MM.1S (cell line): ENCODE measurements around the gene FAM120B.

Experiments
- DNase-seq: peaks from one replicate; pipeline ENCODE4 v3.0.0-alpha.2; 2015
- H2AFZ ChIP-seq: fragments of 300-600 bp; sonication (generic); 2 replicates; pipeline ENCODE4 v1.6.0; 2016; ENCODE audit warnings: antibody characterized with exemption, low read length
- H3F3A ChIP-seq: fragments of 300-600 bp; sonication (generic); 2 replicates; pipeline ENCODE4 v1.6.1; 2016; ENCODE audit warnings: mild to moderate bottlenecking, antibody characterized with exemption, low read length, moderate library complexity, mixed read lengths; ENCODE audit not compliant: insufficient read depth
- H3K27ac ChIP-seq: fragments of 300-600 bp; sonication (generic); 2 replicates; pipeline ENCODE4 v1.5.1; 2016; ENCODE audit warnings: mild to moderate bottlenecking, low read length
- H3K27me3 ChIP-seq: fragments of 300-600 bp; sonication (generic); replicated peaks from 2 replicates; pipeline ENCODE4 v1.6.0; 2016; ENCODE audit warnings: low read length; ENCODE audit not compliant: insufficient read depth
- H3K36me3 ChIP-seq: fragments of 300-600 bp; sonication (generic); replicated peaks from 2 replicates; pipeline ENCODE4 v1.6.1; 2016; ENCODE audit warnings: mild to moderate bottlenecking, low read length, mixed read lengths; ENCODE audit not compliant: insufficient read depth
- H3K4me1 ChIP-seq: fragments of 300-600 bp; sonication (generic); 2 replicates; pipeline ENCODE4 v1.6.1; 2016; ENCODE audit warnings: low read length, mixed read lengths
- H3K4me2 ChIP-seq: fragments of 300-600 bp; sonication (generic); 2 replicates; pipeline ENCODE4 v1.6.0; 2016; ENCODE audit warnings: low read depth, low read length
- H3K4me3 ChIP-seq: fragments of 300-600 bp; sonication (generic); 2 replicates; pipeline ENCODE4 v1.5.1; 2016; ENCODE audit warnings: low read length, mixed read lengths
- H3K79me2 ChIP-seq: fragments of 300-600 bp; sonication (generic); 2 replicates; pipeline ENCODE4 v1.6.1; 2016; ENCODE audit warnings: mixed run types, low read length, mixed read lengths
- H3K9ac ChIP-seq: fragments of 300-600 bp; sonication (generic); 2 replicates; pipeline ENCODE4 v1.6.1; 2016; ENCODE audit warnings: low read length, mixed read lengths
- H3K9me2 ChIP-seq: fragments of 300-600 bp; sonication (generic); replicated peaks from 2 replicates; pipeline ENCODE4 v1.6.1; 2016; ENCODE audit warnings: mild to moderate bottlenecking, low read length, mixed read lengths; ENCODE audit not compliant: insufficient read depth
- H3K9me3 ChIP-seq: fragments of 300-600 bp; sonication (generic); replicated peaks from 2 replicates; pipeline ENCODE4 v1.6.1; 2016; ENCODE audit warnings: mild to moderate bottlenecking, low read length, mixed read lengths; ENCODE audit not compliant: insufficient read depth
- H4K20me1 ChIP-seq: fragments of 300-600 bp; sonication (generic); 2 replicates; pipeline ENCODE4 v1.6.1; 2016; ENCODE audit warnings: mild to moderate bottlenecking, low read length, moderate library complexity, mixed read lengths; ENCODE audit not compliant: insufficient read depth
- CTCF ChIP-seq: fragments of 300-600 bp; sonication (generic); IDR thresholded peaks from 2 replicates; pipeline ENCODE4 v1.5.1; 2016; ENCODE audit warnings: antibody characterized with exemption, low read length, mixed read lengths
- EZH2 ChIP-seq: fragments of 300-600 bp; sonication (generic); optimal IDR thresholded peaks from 2 replicates; pipeline ENCODE3; 2017; ENCODE audit warnings: low read depth, mild to moderate bottlenecking, antibody characterized with exemption, low read length, mixed read lengths
- EZH2phosphoT487 ChIP-seq: fragments of 300-600 bp; sonication (generic); IDR thresholded peaks from 2 replicates; pipeline ENCODE4 v1.6.1; 2018; ENCODE audit warnings: antibody characterized with exemption, low read length

FAM120B gene

GRCh38 chr6:170446841-170447560, 140.4 kb downstream of the FAM120B start:
- Histone ChIP-seq H3K36me3 (no peaks in the 10 kb centered on the region), H3K27me3 (no peaks in the 10 kb centered on the region), H3K4me2 (no peak overlapping the region), H3K4me1 (no peaks in the 10 kb centered on the region; the same call in 1 of the 2 replicates), H3K27ac (no peak overlapping the region), H3K9me2 (no peaks in the 10 kb centered on the region), H3K79me2 (no peaks in the 10 kb centered on the region), H3K4me3 (no peak overlapping the region), H4K20me1 (no peaks in the 10 kb centered on the region), H3K9me3 (no peaks in the 10 kb centered on the region), H3K9ac (no peak overlapping the region), H2AFZ (no peak overlapping the region), H3F3A (no peaks in the 10 kb centered on the region)
- no peak for DNase-seq
- no peak for TF ChIP-seq EZH2
- no peak for TF ChIP-seq CTCF

GRCh38 chr6:170447561-170447930, 141.0 kb downstream of the FAM120B start:
- no peaks in the 10 kb centered on the region for H3F3A ChIP-seq
- H3K4me1 ChIP-seq: no peaks in the 10 kb centered on the region; the same call in 1 of the 2 replicates
- no peak overlapping the region for H3K9ac ChIP-seq
- no peak overlapping the region for H3K4me3 ChIP-seq
- no peaks in the 10 kb centered on the region for H3K27me3 ChIP-seq
- H2AFZ ChIP-seq: no peak overlapping the region
- DNase-seq: no peak
- no peaks in the 10 kb centered on the region for H3K79me2 ChIP-seq
- H3K4me2 ChIP-seq: no peak overlapping the region
- no peaks in the 10 kb centered on the region for H3K9me2 ChIP-seq
- TF ChIP-seq EZH2 (no peak), CTCF (no peak), EZH2phosphoT487 (no peak)
- H3K36me3 ChIP-seq: no peaks in the 10 kb centered on the region
- H3K27ac ChIP-seq: no peak overlapping the region
- no peaks in the 10 kb centered on the region for H4K20me1 ChIP-seq
- no peaks in the 10 kb centered on the region for H3K9me3 ChIP-seq

GRCh38 chr6:170448317-170448716, 141.8 kb downstream of the FAM120B start:
- no peak for DNase-seq
- Histone ChIP-seq H3K4me1 (no peaks in the 10 kb centered on the region; the same call in 1 of the 2 replicates), H3F3A (peaks cover 4% of the 10 kb centered on the region; the same call in 1 of the 2 replicates), H3K9ac (no peak overlapping the region), H2AFZ (no peak overlapping the region), H3K27ac (no peak overlapping the region), H3K27me3 (no peaks in the 10 kb centered on the region), H3K36me3 (no peaks in the 10 kb centered on the region), H3K9me3 (no peaks in the 10 kb centered on the region), H3K4me3 (no peak overlapping the region), H3K9me2 (no peaks in the 10 kb centered on the region), H4K20me1 (no peaks in the 10 kb centered on the region), H3K4me2 (no peak overlapping the region), H3K79me2 (no peaks in the 10 kb centered on the region)
- TF ChIP-seq EZH2: no peak
- no peak for TF ChIP-seq EZH2phosphoT487
- no peak for TF ChIP-seq CTCF
